ENCODE measurements around the gene SPAG8.

SPAG8 gene

GRCh38 chr9:35856206-35856605 is 44.1 kb upstream of the SPAG8 start:
- Histone ChIP-seq H3K4me3 (ENCODE audit: insufficient read length, low read depth) (no peak overlapping the region), H3K27me3 (ENCODE audit: insufficient read depth, insufficient read length) (peaks cover 3% of the 10 kb centered on the region), H3K4me1 (ENCODE audit: insufficient read depth, insufficient read length) (peaks cover 4% of the 10 kb centered on the region), H3K9me3 (ENCODE audit: insufficient read depth, low read length) (no peaks in the 10 kb centered on the region), H3K36me3 (ENCODE audit: insufficient read depth, insufficient read length, low read length) (no peaks in the 10 kb centered on the region), H3K9ac (ENCODE audit: insufficient read length, low read depth) (no peak overlapping the region)
- TF ChIP-seq SUZ12 (IDR thresholded peaks at IDR 0.05; ENCODE audit: extremely low read depth, insufficient read depth, insufficient read length) (no peak), ZNF274 (IDR thresholded peaks at IDR 0.05; ENCODE audit: low read depth, low read length) (no peak), YY1 (IDR thresholded peaks at IDR 0.05; ENCODE audit: insufficient read depth, insufficient read length) (no peak)
- DNase-seq (ENCODE audit: low read depth, low spot score) = no peak

- no peak for DNase-seq (ENCODE audit: low read depth, low spot score)
- TF ChIP-seq YY1 (IDR thresholded peaks at IDR 0.05; ENCODE audit: insufficient read depth, insufficient read length) (no peak), SUZ12 (IDR thresholded peaks at IDR 0.05; ENCODE audit: extremely low read depth, insufficient read depth, insufficient read length) (no peak), ZNF274 (IDR thresholded peaks at IDR 0.05; ENCODE audit: low read depth, low read length) (no peak)
Observed at GRCh38 chr9:35854091-35854762, 42.2 kb upstream of the SPAG8 start.

GRCh38 chr9:35852876-35853865 is 41.1 kb upstream of the SPAG8 start:
- no peaks in the 10 kb centered on the region for H3K36me3 ChIP-seq (ENCODE audit: insufficient read depth, insufficient read length, low read length)
- H3K4me1 ChIP-seq (ENCODE audit: insufficient read depth, insufficient read length) = peaks cover 2% of the 10 kb centered on the region
- H3K4me3 ChIP-seq (ENCODE audit: insufficient read length, low read depth) = no peak overlapping the region
- H3K9me3 ChIP-seq (ENCODE audit: insufficient read depth, low read length) = no peaks in the 10 kb centered on the region
- H3K27me3 ChIP-seq (ENCODE audit: insufficient read depth, insufficient read length) = no peaks in the 10 kb centered on the region
- DNase-seq (ENCODE audit: low read depth, low spot score) = no peak
- TF ChIP-seq SUZ12 (IDR thresholded peaks at IDR 0.05; ENCODE audit: extremely low read depth, insufficient read depth, insufficient read length) (no peak), YY1 (IDR thresholded peaks at IDR 0.05; ENCODE audit: insufficient read depth, insufficient read length) (no peak), ZNF274 (IDR thresholded peaks at IDR 0.05; ENCODE audit: low read depth, low read length) (no peak)
- H3K9ac ChIP-seq (ENCODE audit: insufficient read length, low read depth) = no peak overlapping the region

More at GRCh38 chr9:35854091-35854762, 42.2 kb upstream of the SPAG8 start:
- no peaks in the 10 kb centered on the region for H3K27me3 ChIP-seq (ENCODE audit: insufficient read depth, insufficient read length)
- peaks cover 4% of the 10 kb centered on the region for H3K4me1 ChIP-seq (ENCODE audit: insufficient read depth, insufficient read length)
- no peak overlapping the region for H3K4me3 ChIP-seq (ENCODE audit: insufficient read length, low read depth)
- no peaks in the 10 kb centered on the region for H3K9me3 ChIP-seq (ENCODE audit: insufficient read depth, low read length)
- no peaks in the 10 kb centered on the region for H3K36me3 ChIP-seq (ENCODE audit: insufficient read depth, insufficient read length, low read length)
- H3K9ac ChIP-seq (ENCODE audit: insufficient read length, low read depth) = no peak overlapping the region

- no peak for DNase-seq (ENCODE audit: low read depth, low spot score)
- peaks cover 2% of the 10 kb centered on the region for H3K4me1 ChIP-seq (ENCODE audit: insufficient read depth, insufficient read length)
- no peaks in the 10 kb centered on the region for H3K27me3 ChIP-seq (ENCODE audit: insufficient read depth, insufficient read length)
- H3K9me3 ChIP-seq (ENCODE audit: insufficient read depth, low read length) = no peaks in the 10 kb centered on the region
- H3K4me3 ChIP-seq (ENCODE audit: insufficient read length, low read depth) = no peak overlapping the region
- no peak overlapping the region for H3K9ac ChIP-seq (ENCODE audit: insufficient read length, low read depth)
- no peak for TF ChIP-seq YY1 (IDR thresholded peaks at IDR 0.05; ENCODE audit: insufficient read depth, insufficient read length)
- no peak for TF ChIP-seq ZNF274 (IDR thresholded peaks at IDR 0.05; ENCODE audit: low read depth, low read length)
- no peak for TF ChIP-seq SUZ12 (IDR thresholded peaks at IDR 0.05; ENCODE audit: extremely low read depth, insufficient read depth, insufficient read length)
- no peaks in the 10 kb centered on the region for H3K36me3 ChIP-seq (ENCODE audit: insufficient read depth, insufficient read length, low read length)
Observed at GRCh38 chr9:35852267-35852815, 40.3 kb upstream of the SPAG8 start.

GRCh38 chr9:35847792-35848572 is 35.9 kb upstream of the SPAG8 start:
- Histone ChIP-seq H3K4me1 (ENCODE audit: insufficient read depth, insufficient read length) (peaks cover 3% of the 10 kb centered on the region), H3K36me3 (ENCODE audit: insufficient read depth, insufficient read length, low read length) (no peaks in the 10 kb centered on the region), H3K4me3 (ENCODE audit: insufficient read length, low read depth) (no peak overlapping the region), H3K9me3 (ENCODE audit: insufficient read depth, low read length) (no peaks in the 10 kb centered on the region), H3K27me3 (ENCODE audit: insufficient read depth, insufficient read length) (no peaks in the 10 kb centered on the region), H3K9ac (ENCODE audit: insufficient read length, low read depth) (no peak overlapping the region)
- no peak for TF ChIP-seq SUZ12 (IDR thresholded peaks at IDR 0.05; ENCODE audit: extremely low read depth, insufficient read depth, insufficient read length)
- TF ChIP-seq ZNF274 (IDR thresholded peaks at IDR 0.05; ENCODE audit: low read depth, low read length) = no peak
- no peak for TF ChIP-seq YY1 (IDR thresholded peaks at IDR 0.05; ENCODE audit: insufficient read depth, insufficient read length)
- no peak for DNase-seq (ENCODE audit: low read depth, low spot score)

- Histone ChIP-seq H3K27me3 (ENCODE audit: insufficient read depth, insufficient read length) (no peaks in the 10 kb centered on the region), H3K9ac (ENCODE audit: insufficient read length, low read depth) (no peak overlapping the region), H3K36me3 (ENCODE audit: insufficient read depth, insufficient read length, low read length) (no peaks in the 10 kb centered on the region), H3K4me1 (ENCODE audit: insufficient read depth, insufficient read length) (peaks cover 5% of the 10 kb centered on the region), H3K9me3 (ENCODE audit: insufficient read depth, low read length) (no peaks in the 10 kb centered on the region), H3K4me3 (ENCODE audit: insufficient read length, low read depth) (no peak overlapping the region)
- DNase-seq (ENCODE audit: low read depth, low spot score) = no peak
- no peak for TF ChIP-seq ZNF274 (IDR thresholded peaks at IDR 0.05; ENCODE audit: low read depth, low read length)
- no peak for TF ChIP-seq SUZ12 (IDR thresholded peaks at IDR 0.05; ENCODE audit: extremely low read depth, insufficient read depth, insufficient read length)
- TF ChIP-seq YY1 (IDR thresholded peaks at IDR 0.05; ENCODE audit: insufficient read depth, insufficient read length) = no peak
Observed at GRCh38 chr9:35845824-35846771, 34.0 kb upstream of the SPAG8 start.

All from NT2/D1 (cell line).